GM18498 (cell line): Measurements from ENCODE around the gene C8B.

Source experiments
- ATAC-seq: cut with Tn5 transposase; IDR thresholded peaks from one replicate; pipeline ENCODE4 v1.9.1; 2021; ENCODE audit warnings: mild to moderate bottlenecking, moderate library complexity; ENCODE audit not compliant: unreplicated experiment

Gene C8B

GRCh38 chr1:56905667-56906066, 60.1 kb downstream of the C8B start:
- no peak for ATAC-seq

GRCh38 chr1:56904663-56905397, 61.0 kb downstream of the C8B start:
- no peak for ATAC-seq

- no peak for ATAC-seq
Observed at GRCh38 chr1:56903778-56904177, 62.0 kb downstream of the C8B start.

- ATAC-seq, result no peak
Observed at GRCh38 chr1:56901716-56902115, 64.1 kb downstream of the C8B start.

GRCh38 chr1:56898879-56899278, 66.9 kb downstream of the C8B start:
- ATAC-seq, result no peak

GRCh38 chr1:56898005-56898373, 67.8 kb downstream of the C8B start:
- no peak for ATAC-seq

GRCh38 chr1:56897150-56898004, 68.4 kb downstream of the C8B start:
- no peak for ATAC-seq

GRCh38 chr1:56894014-56894413, 71.8 kb downstream of the C8B start:
- no peak for ATAC-seq

GRCh38 chr1:56890229-56890628, 75.6 kb downstream of the C8B start:
- no peak for ATAC-seq

GRCh38 chr1:56881417-56881816, 84.4 kb downstream of the C8B start:
- no peak for ATAC-seq

GRCh38 chr1:56880774-56881173, 85.0 kb downstream of the C8B start:
- no peak for ATAC-seq
